GM10248 (cell line): ENCODE results near the gene ERICH4.

Source experiments
- CTCF ChIA-PET: fragments of 300-600 bp; sonication (Branson Sonifier 250); formaldehyde crosslinking; extraction: SDS; loops from one replicate; lab custom pipeline; 2021; ENCODE audit warnings: antibody characterized with exemption; lab: Yijun Ruan, JAX
- POLR2A ChIA-PET: fragments of 350-650 bp; sonication (Branson Sonifier 250); formaldehyde crosslinking; extraction: SDS; loops from one replicate; lab custom pipeline; 2020; ENCODE audit warnings: antibody characterized with exemption; lab: Yijun Ruan, JAX
- DNase-seq: peaks from one replicate; pipeline ENCODE4 v3.0.0; 2012; ENCODE audit errors: extremely low spot score
- TF ChIP-seq, protein P1 (sequence below): IDR thresholded peaks from 2 replicates; pipeline ENCODE4 v1.5.1; 2012; ENCODE audit warnings: mild to moderate bottlenecking, low read depth; ENCODE audit errors: extremely low read depth, missing control alignments, control extremely low read depth

The ERICH4 gene

DNA sequence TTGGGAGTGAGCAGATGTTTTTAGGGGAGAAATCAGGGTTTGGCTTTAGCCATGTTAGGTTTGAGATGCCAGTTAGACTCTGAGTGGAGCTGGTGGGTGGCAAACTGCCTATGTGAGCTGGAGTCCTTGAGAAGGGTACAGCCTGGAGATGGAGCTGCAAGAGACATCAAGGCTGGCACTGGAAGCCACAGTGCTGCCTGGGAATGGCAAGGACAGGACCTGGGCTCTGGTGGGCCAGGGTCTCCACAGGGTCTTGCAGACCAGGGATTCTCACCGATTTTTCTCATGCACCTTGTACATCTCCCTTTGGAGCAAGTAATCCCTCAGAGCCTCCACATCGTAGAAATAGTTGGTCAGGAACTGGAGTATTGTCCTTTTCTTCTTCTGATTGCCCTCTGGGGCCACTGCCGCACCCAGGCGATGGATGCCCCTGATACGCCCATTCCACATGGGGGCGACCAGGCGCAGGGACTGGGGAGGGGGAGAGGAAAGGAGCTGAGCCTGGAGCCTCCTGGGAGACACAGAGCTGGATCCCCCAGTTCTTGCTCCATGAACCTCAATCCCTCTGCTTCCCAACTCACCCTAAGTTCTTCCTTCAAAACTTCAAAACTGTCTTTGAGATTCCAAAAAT is 4.9 kb upstream of the ERICH4 start:
- CTCF ChIA-PET: interaction anchor here (1.0 to 3.5 kb wide), 6 partner anchors 9 to 803 kb away, joined by 3 to 27 read pairs (median 5); no protein-coding TSS in a partner anchor
- DNase-seq: no peak
- TF ChIP-seq, protein P1, sequence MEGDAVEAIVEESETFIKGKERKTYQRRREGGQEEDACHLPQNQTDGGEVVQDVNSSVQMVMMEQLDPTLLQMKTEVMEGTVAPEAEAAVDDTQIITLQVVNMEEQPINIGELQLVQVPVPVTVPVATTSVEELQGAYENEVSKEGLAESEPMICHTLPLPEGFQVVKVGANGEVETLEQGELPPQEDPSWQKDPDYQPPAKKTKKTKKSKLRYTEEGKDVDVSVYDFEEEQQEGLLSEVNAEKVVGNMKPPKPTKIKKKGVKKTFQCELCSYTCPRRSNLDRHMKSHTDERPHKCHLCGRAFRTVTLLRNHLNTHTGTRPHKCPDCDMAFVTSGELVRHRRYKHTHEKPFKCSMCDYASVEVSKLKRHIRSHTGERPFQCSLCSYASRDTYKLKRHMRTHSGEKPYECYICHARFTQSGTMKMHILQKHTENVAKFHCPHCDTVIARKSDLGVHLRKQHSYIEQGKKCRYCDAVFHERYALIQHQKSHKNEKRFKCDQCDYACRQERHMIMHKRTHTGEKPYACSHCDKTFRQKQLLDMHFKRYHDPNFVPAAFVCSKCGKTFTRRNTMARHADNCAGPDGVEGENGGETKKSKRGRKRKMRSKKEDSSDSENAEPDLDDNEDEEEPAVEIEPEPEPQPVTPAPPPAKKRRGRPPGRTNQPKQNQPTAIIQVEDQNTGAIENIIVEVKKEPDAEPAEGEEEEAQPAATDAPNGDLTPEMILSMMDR: no peak
- POLR2A ChIA-PET: no interaction called here

DNA sequence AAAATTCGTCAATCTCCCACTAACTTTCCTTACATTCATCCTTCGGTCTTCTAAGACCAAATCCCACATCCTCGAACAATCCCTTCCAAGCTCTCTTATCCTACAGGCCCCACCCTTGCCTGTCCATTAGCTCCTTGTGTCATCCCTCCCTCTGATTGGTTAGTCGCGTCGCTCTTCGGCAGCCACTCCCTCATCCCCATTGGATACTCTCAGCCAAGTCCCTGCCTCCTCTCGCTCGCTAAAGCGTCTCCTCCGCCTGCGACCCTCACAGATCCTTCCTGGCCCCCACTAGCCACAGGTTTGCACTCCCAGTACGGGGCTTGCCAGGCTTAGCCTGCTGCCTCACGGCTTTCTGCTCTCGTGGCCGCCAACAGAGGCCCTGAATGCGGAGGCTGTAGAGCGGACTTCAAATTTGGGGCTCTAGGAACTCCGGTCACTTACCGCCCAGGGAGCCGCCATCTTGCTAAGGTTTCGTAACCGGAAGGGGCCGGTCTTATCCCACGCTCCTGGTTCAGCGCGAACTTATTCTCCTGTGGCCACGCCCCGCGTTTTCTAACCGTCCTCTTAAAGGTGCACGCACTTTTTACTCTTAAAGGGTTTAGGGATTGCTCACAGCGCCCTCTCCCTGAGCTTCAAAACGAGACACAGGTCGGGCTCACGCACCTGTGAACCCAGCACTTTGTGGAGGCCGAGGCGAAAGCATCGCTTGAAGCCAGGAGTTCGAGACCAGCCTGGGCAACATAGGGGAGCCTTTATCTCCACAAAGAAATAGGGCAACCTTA is 3.3 kb upstream of the ERICH4 start, which contains the start of gene DMAC2:
Gene DMAC2 (minus strand): TSS at position 472 of the 782 bp plus-strand sequence. CDS start 13 bp downstream, at position 459.
- POLR2A ChIA-PET: interaction anchor here (1.1 kb wide), 2 partner anchors 37 to 92 kb away, joined by 3 read pairs; no protein-coding TSS in a partner anchor
- CTCF ChIA-PET: interaction anchor here (0.7 to 3.8 kb wide), 14 partner anchors 8 to 161 kb away, joined by 3 to 44 read pairs (median 5); no protein-coding TSS in a partner anchor
- DNase-seq: peak; percentile 92
- TF ChIP-seq, protein P1: peak; percentile 65

DNA sequence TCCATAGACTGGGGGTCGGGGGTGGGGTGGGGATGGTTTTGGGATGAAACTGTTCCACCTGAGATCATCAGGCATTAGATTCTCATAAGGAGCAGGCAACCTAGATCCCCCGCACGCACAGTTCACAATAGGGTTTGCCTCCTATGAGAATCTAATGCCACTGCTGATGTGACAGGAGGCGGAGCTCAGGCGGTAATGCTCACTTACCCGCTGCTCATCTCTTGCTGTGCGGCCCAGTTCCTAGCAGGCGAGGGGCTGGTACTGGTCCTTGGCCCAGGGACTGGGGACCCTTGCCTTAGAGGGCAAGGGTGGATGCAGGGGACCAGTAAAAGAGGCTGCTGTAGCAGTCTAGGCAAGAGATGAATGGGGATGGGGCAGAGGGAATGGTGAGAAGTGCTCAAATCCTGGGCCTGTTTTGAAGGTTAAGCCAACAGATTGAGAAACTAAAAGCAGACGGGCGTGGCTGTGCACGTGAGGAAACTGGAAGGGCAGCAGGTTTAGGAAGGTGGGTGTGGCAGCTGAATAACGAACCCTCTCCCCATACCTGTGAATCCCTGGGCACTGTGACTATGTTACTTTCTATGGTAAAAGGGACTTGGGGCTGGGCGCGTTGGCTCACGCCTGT is 1.5 kb upstream of the ERICH4 start:
- TF ChIP-seq, protein P1: no peak
- CTCF ChIA-PET: interaction anchor here (1.3 to 3.8 kb wide), 4 partner anchors 8 to 156 kb away, joined by 4 to 44 read pairs (median 6); no protein-coding TSS in a partner anchor
- DNase-seq: no peak
- POLR2A ChIA-PET: no interaction called here

DNA sequence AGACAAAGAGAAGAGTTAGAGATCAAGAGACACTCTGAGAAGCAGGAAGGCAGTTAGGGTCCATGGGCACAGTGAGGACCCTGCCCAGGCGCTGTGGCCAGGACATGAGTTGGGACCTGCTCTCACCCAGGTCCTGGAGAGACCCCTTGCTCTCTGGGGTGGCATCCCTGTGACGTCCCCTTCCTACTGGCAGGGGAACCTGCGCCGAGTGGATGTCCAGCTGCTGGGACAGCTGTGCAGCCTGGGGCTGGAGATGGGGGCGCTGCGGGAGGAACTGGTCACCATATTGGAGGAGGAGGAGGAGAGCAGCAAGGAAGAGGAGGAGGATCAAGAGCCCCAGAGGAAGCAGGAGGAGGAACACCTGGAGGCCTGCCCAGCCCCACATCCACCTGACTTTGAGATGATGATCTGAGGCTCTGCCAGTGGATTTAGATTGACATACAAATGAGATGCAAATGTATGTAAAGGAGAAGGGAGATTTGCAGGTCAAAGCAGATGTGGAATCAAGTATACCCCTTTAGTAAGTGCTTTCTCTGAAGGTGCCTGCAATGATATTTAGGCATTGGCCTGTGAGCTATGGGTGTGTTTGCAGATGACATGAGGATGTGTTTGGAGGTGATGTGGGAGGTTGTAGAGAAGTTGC is 978 bp downstream of the ERICH4 start:
- POLR2A ChIA-PET: no interaction called here
- TF ChIP-seq, protein P1: no peak
- CTCF ChIA-PET: interaction anchor here (2.5 to 15.6 kb wide), 3 partner anchors 120 to 153 kb away, joined by 7 to 343 read pairs (median 152); partner anchors contain the start of gene CEACAM21
- DNase-seq: no peak

DNA sequence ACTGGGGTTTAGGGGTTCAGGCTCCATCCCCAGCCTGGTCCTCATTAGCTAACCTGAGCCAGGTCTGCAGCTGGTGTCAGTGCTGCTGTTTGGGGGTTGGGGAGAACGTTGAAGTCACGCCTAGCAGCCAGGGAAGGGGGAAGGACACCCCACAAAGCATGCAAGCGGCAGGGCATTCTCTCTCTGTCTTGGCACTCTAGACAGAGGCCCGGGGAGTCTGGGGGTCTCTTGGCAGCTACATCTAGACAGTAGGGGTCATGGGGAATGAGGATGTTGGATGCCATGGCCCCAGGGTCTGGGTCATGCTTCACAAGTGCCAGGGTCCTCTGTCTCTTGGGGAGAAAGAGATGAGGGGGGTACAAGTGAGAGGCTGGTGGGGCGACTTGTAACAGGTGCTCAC is 2.6 kb downstream of the ERICH4 start:
- DNase-seq: no peak
- POLR2A ChIA-PET: no interaction called here
- CTCF ChIA-PET: interaction anchor here (1.5 to 15.6 kb wide), 3 partner anchors 12 to 152 kb away, joined by 5 to 343 read pairs (median 152); partner anchors contain the start of gene CEACAM21
- TF ChIP-seq, protein P1: no peak
